A673 (cell line): Measurements from ENCODE around the gene SNAP25.

Experiments
- CTCF ChIP-seq: fragments of 300-800, 200-600 bp; sonication (generic); conservative IDR thresholded peaks from 2 replicates; pipeline ENCODE4 v1.5.1; 2017; ENCODE audit warnings: low read depth, mild to moderate bottlenecking, antibody characterized with exemption, low read length, moderate library complexity, mixed read lengths
- EZH2 ChIP-seq: fragments of 200-600 bp; sonication (generic); IDR thresholded peaks from 2 replicates; pipeline ENCODE4 v1.6.1; 2017; ENCODE audit warnings: borderline replicate concordance, low read depth, mild to moderate bottlenecking, mixed read lengths, antibody characterized with exemption, low read length; ENCODE audit not compliant: poor library complexity, severe bottlenecking

GRCh38 chr20:10192171-10192570, 26.5 kb upstream of the SNAP25 start:
- no peak for TF ChIP-seq CTCF
- no peak for TF ChIP-seq EZH2
